ENCODE results near the gene NPLOC4. TPM values are rescaled to one million over a fixed set of nuclear protein-coding genes. Genes with fewer than 3 reads are reported as not detected.

NPLOC4 gene
- polyA plus RNA-seq, 5 donors = 42.5 to 62.6 (median 53.3) TPM

- DNase-seq = no peak
These were observed 66.9 kb downstream of the NPLOC4 start for GRCh38 chr17:81569986-81570514.

GRCh38 chr17:81568416-81568815 is 68.5 kb downstream of the NPLOC4 start:
- DNase-seq = no peak

- no peak for DNase-seq
These were observed 69.7 kb downstream of the NPLOC4 start for GRCh38 chr17:81567191-81567590.

- DNase-seq = peak; percentile 79 to 82
These were observed 70.3 kb downstream of the NPLOC4 start for GRCh38 chr17:81566461-81567126.

- DNase-seq = no peak
These were observed 71.7 kb downstream of the NPLOC4 start for GRCh38 chr17:81565231-81565630.

- no peak for DNase-seq
These were observed 72.1 kb downstream of the NPLOC4 start for GRCh38 chr17:81564778-81565177.

GRCh38 chr17:81563861-81564586 is 72.9 kb downstream of the NPLOC4 start:
- DNase-seq = no peak

GRCh38 chr17:81561494-81561885 is 75.4 kb downstream of the NPLOC4 start:
- no peak for DNase-seq

GRCh38 chr17:81558941-81559806 is 77.7 kb downstream of the NPLOC4 start:
- DNase-seq = no peak

- DNase-seq = no peak
These were observed 78.8 kb downstream of the NPLOC4 start for GRCh38 chr17:81558115-81558468.

- no peak for DNase-seq
These were observed 79.4 kb downstream of the NPLOC4 start for GRCh38 chr17:81557276-81558114.

- no peak for DNase-seq
These were observed 80.0 kb downstream of the NPLOC4 start for GRCh38 chr17:81556863-81557262.

GRCh38 chr17:81556175-81556691 is 80.7 kb downstream of the NPLOC4 start:
- DNase-seq = no peak

- DNase-seq = no peak
These were observed 83.2 kb downstream of the NPLOC4 start for GRCh38 chr17:81553616-81554181.

- DNase-seq = peak; percentile 44 to 48
These were observed 83.8 kb downstream of the NPLOC4 start for GRCh38 chr17:81553018-81553615.

GRCh38 chr17:81552244-81553017 is 84.5 kb downstream of the NPLOC4 start, which contains the start of gene FAAP100:
Gene FAAP100 (minus strand): TSS chr17:81552353. CDS start chr17:81552330, 23 bp downstream.
- peak; percentile 79 to 82 for DNase-seq

- DNase-seq = no peak
These were observed 85.3 kb downstream of the NPLOC4 start for GRCh38 chr17:81551458-81552243.

GRCh38 chr17:81550830-81551457 is 86.0 kb downstream of the NPLOC4 start:
- DNase-seq = no peak

Measured in right lung (tissue), 5 donors.